SU-DHL-6 (cell line): ENCODE data around the gene LTA.

Experiments
- CTCF ChIP-seq: fragments of 200-600 bp; sonication (generic); IDR thresholded peaks from one replicate; pipeline ENCODE4 v1.5.1; 2017; ENCODE audit warnings: antibody characterized with exemption, mild to moderate bottlenecking, low read length, moderate library complexity; ENCODE audit not compliant: insufficient read depth, poor library complexity, severe bottlenecking
- EZH2phosphoT487 ChIP-seq: fragments of 200-600 bp; sonication (generic), shearing (Covaris generic); conservative IDR thresholded peaks from 2 replicates; pipeline ENCODE4 v1.6.1; 2018; ENCODE audit warnings: mild to moderate bottlenecking, antibody characterized with exemption, low read length, moderate library complexity, mixed read lengths

- TF ChIP-seq CTCF (no peak), EZH2phosphoT487 (no peak)
These were observed 38.6 kb upstream of the LTA start for GRCh38 chr6:31533455-31533841.
